Naive thymus-derived CD4-positive, alpha-beta T cell (primary cell): Measurements from ENCODE around the gene IMP4. TPM values are rescaled to one million over a fixed set of nuclear protein-coding genes. Genes with fewer than 3 reads are reported as not detected.

Experiments
- ATAC-seq: fragments of 150-1000 bp; cut with Tn5 transposase; 2 replicates; pipeline ENCODE4 v1.10.0; 2021; ENCODE audit warnings: mild to moderate bottlenecking, moderate library complexity
- CTCF ChIA-PET: fragments of 350-600 bp; sonication (Branson Sonifier 250); formaldehyde crosslinking; loops from one replicate; lab custom pipeline; 2021; ENCODE audit warnings: antibody characterized with exemption; lab: Charles Lee
- POLR2A ChIA-PET: fragments of 350-600 bp; sonication (Branson Sonifier 250); formaldehyde crosslinking; loops from one replicate; lab custom pipeline; 2021; ENCODE audit warnings: antibody characterized with exemption, inconsistent platforms; lab: Charles Lee
- DNase-seq, 9 donors: peaks; one replicate each; pipeline versions ENCODE4 v3.0.0 to v3.0.0-alpha.2; 2020 to 2022; ENCODE audit warnings: mixed read lengths in 1 of 9
- H3K27ac ChIP-seq: one replicate; pipeline ENCODE4 v1.7.0; 2013; ENCODE audit warnings: mild to moderate bottlenecking, low read depth, low read length, moderate library complexity
- H3K27me3 ChIP-seq, 2 donors: one replicate each; pipeline ENCODE4 v1.7.0; 2013; ENCODE audit warnings: low read length in 2 of 2, mild to moderate bottlenecking in 2 of 2, moderate library complexity in 2 of 2; ENCODE audit not compliant: control insufficient read depth in 2 of 2, insufficient read depth in 2 of 2
- H3K36me3 ChIP-seq, 3 experiments: 1 replicate in 2 of 3; 2 replicates in 1 of 3; pipeline ENCODE4 v1.7.0; 2013; ENCODE audit warnings: low read length in 3 of 3, mild to moderate bottlenecking in 3 of 3, moderate library complexity in 1 of 3; ENCODE audit not compliant: insufficient read depth in 3 of 3, control insufficient read depth in 2 of 3
- H3K4me1 ChIP-seq, 2 donors: one replicate each; pipeline ENCODE4 v1.7.0; 2013; ENCODE audit warnings: low read length in 2 of 2, mild to moderate bottlenecking in 2 of 2, moderate library complexity in 1 of 2; ENCODE audit not compliant: control insufficient read depth in 2 of 2, insufficient read depth in 2 of 2
- H3K4me3 ChIP-seq: 2 replicates; pipeline ENCODE4 v1.7.0; 2013; ENCODE audit warnings: mild to moderate bottlenecking, low read length
- H3K9me3 ChIP-seq, 3 experiments: 1 replicate in 2 of 3; 2 replicates in 1 of 3; pipeline ENCODE4 v1.7.0; 2013; ENCODE audit warnings: low read length in 3 of 3; ENCODE audit not compliant: control insufficient read depth in 2 of 3
- H3K27ac Mint-ChIP-seq, 9 donors: one replicate each; pipeline ENCODE4 v1.8.0; 2020 to 2022; ENCODE audit warnings: mixed read lengths in 9 of 9, mild to moderate bottlenecking in 8 of 9, moderate library complexity in 5 of 9, inconsistent platforms in 2 of 9
- H3K27me3 Mint-ChIP-seq, 5 donors: one replicate each; pipeline ENCODE4 v1.8.0; 2021 to 2022; ENCODE audit warnings: mixed read lengths in 5 of 5, mild to moderate bottlenecking in 1 of 5
- H3K36me3 Mint-ChIP-seq, 5 donors: one replicate each; pipeline ENCODE4 v1.8.0; 2020 to 2022; ENCODE audit warnings: mixed read lengths in 5 of 5, mild to moderate bottlenecking in 3 of 5, inconsistent platforms in 1 of 5
- H3K4me1 Mint-ChIP-seq, 7 donors: one replicate each; pipeline ENCODE4 v1.8.0; 2020 to 2022; ENCODE audit warnings: mixed read lengths in 7 of 7, mild to moderate bottlenecking in 3 of 7, inconsistent platforms in 1 of 7
- H3K4me3 Mint-ChIP-seq, 10 donors: one replicate each; pipeline ENCODE4 v1.8.0; 2020 to 2022; ENCODE audit warnings: mild to moderate bottlenecking in 10 of 10, mixed read lengths in 10 of 10, moderate library complexity in 6 of 10, inconsistent platforms in 2 of 10
- H3K9me3 Mint-ChIP-seq, 11 donors: one replicate each; pipeline ENCODE4 v1.8.0; 2020 to 2022; ENCODE audit warnings: mixed read lengths in 11 of 11, mild to moderate bottlenecking in 4 of 11, inconsistent platforms in 1 of 11, moderate library complexity in 1 of 11
- intact Hi-C, 2 donors: fragments of 100-400 bp; cut with micrococcal nuclease; formaldehyde crosslinking; loops; one replicate each; pipeline ENCODE4 v1.15.1; 2023
- polyA plus RNA-seq, 2 donors: library from polyadenylated mRNA; unstranded; fragments of 300-500 nt; fragmentation: Illumina TruSeq; gene quantifications; one replicate each; pipeline ENCODE4 v1.2.3, GENCODE V29; 2021
- total RNA-seq, 6 experiments: library from RNA in 5 of 6; stranded (reverse) in 5 of 6; gene quantifications; 1 replicate in 5 of 6; 2 replicates in 1 of 6; pipeline ENCODE4 v1.2.3 and lab custom pipeline; 2021 to 2026

Gene IMP4, protein sequence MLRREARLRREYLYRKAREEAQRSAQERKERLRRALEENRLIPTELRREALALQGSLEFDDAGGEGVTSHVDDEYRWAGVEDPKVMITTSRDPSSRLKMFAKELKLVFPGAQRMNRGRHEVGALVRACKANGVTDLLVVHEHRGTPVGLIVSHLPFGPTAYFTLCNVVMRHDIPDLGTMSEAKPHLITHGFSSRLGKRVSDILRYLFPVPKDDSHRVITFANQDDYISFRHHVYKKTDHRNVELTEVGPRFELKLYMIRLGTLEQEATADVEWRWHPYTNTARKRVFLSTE
- total RNA-seq: 10 to 100 TPM; 69.9 to 88.5 (median 79.3) TPM
- 10 to 100 TPM; 76.3 to 82.7 TPM for polyA plus RNA-seq
- total RNA-seq (lab: John Stamatoyannopoulos, UW): 46.4 reads per million, percentile 69 among the genes with 10 or more reads in this experiment

DNA sequence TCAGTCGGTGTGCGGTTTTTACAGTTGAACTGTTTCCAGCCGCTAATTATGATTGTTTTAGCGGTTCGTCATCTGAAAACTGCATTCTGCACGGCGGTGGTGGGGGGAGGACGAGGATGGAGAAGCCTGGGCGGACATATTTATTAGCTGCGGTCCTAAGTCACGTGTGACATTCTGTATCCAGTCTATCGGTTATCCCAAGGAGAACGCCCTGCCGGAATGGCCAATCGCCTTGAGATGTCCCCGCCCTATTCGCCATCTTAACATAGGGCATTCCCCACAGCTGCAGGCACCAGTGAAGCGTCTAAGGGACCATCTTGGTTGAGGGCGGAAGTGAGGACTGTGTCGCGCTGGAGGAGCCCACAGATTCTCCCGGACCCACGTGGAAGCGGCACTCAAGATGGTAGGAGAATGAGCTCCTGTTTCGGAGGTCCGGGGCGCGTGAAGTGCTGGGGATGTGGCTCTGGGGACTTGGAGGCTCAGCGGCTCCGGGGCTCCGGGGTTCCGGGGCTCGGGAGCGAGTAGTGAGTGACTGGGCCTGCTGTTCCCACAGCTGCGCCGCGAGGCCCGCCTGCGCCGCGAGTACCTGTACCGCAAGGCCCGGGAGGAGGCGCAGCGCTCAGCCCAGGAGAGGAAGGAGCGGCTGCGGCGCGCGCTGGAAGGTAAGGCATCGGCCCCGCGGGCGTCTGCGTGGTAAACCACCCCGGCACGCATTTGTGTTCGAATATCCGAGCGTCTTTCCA, at the start of gene IMP4:
TSS of gene IMP4 (plus strand) at position 365 of the 743 bp plus-strand sequence. CDS start at position 401, 36 bp downstream.
- Histone ChIP-seq H3K27ac (peak within 1 kb of the TSS; percentile 97), H3K27me3 (no peaks in the 10 kb centered on the region), H3K9me3 (no peaks in the 10 kb centered on the region), H3K4me3 (peak within 1 kb of the TSS; percentile 80), H3K36me3 (peaks cover 21 to 63% (median 26%) of the 10 kb centered on the region in 3 experiments), H3K4me1 (peaks cover 10 to 19% of the 10 kb centered on the region in 2 donors)
- ChIA-PET CTCF (interaction anchor here (1.0 to 3.5 kb wide), 9 partner anchors 9 to 466 kb away, joined by 3 to 19 read pairs (median 7); partner anchors contain the start of genes MZT2B, PTPN18 and SMPD4), POLR2A (interaction anchor here (0.7 to 5.2 kb wide), 19 partner anchors 9 to 1150 kb away, joined by 3 to 92 read pairs (median 5); partner anchors contain the start of genes FAM168B, GPR148, MZT2B and PTPN18)
- ATAC-seq: peak; percentile 93
- Mint-ChIP-seq H3K36me3 (peaks cover 8 to 50% (median 34%) of the 10 kb centered on the region in 5 donors), H3K27me3 (peaks cover 0 to 2% (median 0%) of the 10 kb centered on the region in 5 donors), H3K4me3 (peak within 1 kb of the TSS; percentile 94 to 100 (median 99)), H3K4me1 (peaks cover 17 to 51% (median 37%) of the 10 kb centered on the region in 7 donors), H3K9me3 (peaks cover 0 to 4% (median 0%) of the 10 kb centered on the region in 11 donors), H3K27ac (peak within 1 kb of the TSS; percentile 98 to 100 (median 99))
- intact Hi-C loops: loop anchor here (1.0 to 2.0 kb wide), 16 partner anchors 10 to 1150 kb away; partner anchors contain the start of genes SMPD4 (in 2 of the 2), FAM168B (in 1 of the 2), MZT2A (in 1 of the 2) and PLEKHB2 (in 1 of the 2)
- peak; percentile 83 to 98 (median 96) for DNase-seq

GRCh38 chr2:130300258-130300969, 42.3 kb upstream of the IMP4 start:
- intact Hi-C loops: no loop called here
- no peaks in the 10 kb centered on the region for H3K36me3 Mint-ChIP-seq

GRCh38 chr2:130300970-130301348, 41.7 kb upstream of the IMP4 start:
- no peaks in the 10 kb centered on the region for H3K36me3 ChIP-seq
- H3K27ac ChIP-seq: no peak overlapping the region
- H3K9me3 Mint-ChIP-seq: no peaks in the 10 kb centered on the region
- H3K27me3 ChIP-seq: peaks cover 0 to 5% of the 10 kb centered on the region in 2 donors
- H3K4me3 ChIP-seq: no peak overlapping the region
- no peaks in the 10 kb centered on the region for H3K4me1 ChIP-seq
- H3K4me3 Mint-ChIP-seq: no peak overlapping the region
- no peak overlapping the region for H3K27ac Mint-ChIP-seq
- DNase-seq (no peak), ATAC-seq (no peak)
- intact Hi-C loops: no loop called here
- H3K36me3 Mint-ChIP-seq: no peaks in the 10 kb centered on the region
- ChIA-PET CTCF (no interaction called here), POLR2A (no interaction called here)
- H3K27me3 Mint-ChIP-seq: peaks cover 11 to 30% (median 22%) of the 10 kb centered on the region in 5 donors
- no peaks in the 10 kb centered on the region for H3K9me3 ChIP-seq
- no peaks in the 10 kb centered on the region for H3K4me1 Mint-ChIP-seq

More at GRCh38 chr2:130300258-130300969, 42.3 kb upstream of the IMP4 start:
- Histone ChIP-seq H3K27me3 (peaks cover 0 to 5% of the 10 kb centered on the region in 2 donors), H3K27ac (no peak overlapping the region), H3K4me3 (no peak overlapping the region), H3K4me1 (no peaks in the 10 kb centered on the region), H3K36me3 (no peaks in the 10 kb centered on the region), H3K9me3 (no peaks in the 10 kb centered on the region)
- Mint-ChIP-seq H3K9me3 (no peaks in the 10 kb centered on the region), H3K27ac (no peak overlapping the region), H3K4me1 (no peaks in the 10 kb centered on the region), H3K27me3 (peaks cover 15 to 35% (median 27%) of the 10 kb centered on the region in 5 donors), H3K4me3 (no peak overlapping the region)
- ATAC-seq (no peak), DNase-seq (no peak)
- ChIA-PET POLR2A (no interaction called here), CTCF (no interaction called here)

GRCh38 chr2:130302164-130302886, 40.4 kb upstream of the IMP4 start:
- Histone ChIP-seq H3K27me3 (peaks cover 0 to 5% of the 10 kb centered on the region in 2 donors), H3K36me3 (no peaks in the 10 kb centered on the region), H3K4me3 (no peak overlapping the region), H3K9me3 (no peaks in the 10 kb centered on the region), H3K27ac (no peak overlapping the region), H3K4me1 (no peaks in the 10 kb centered on the region)
- CTCF ChIA-PET: no interaction called here
- H3K36me3 Mint-ChIP-seq: no peaks in the 10 kb centered on the region
- no peaks in the 10 kb centered on the region for H3K9me3 Mint-ChIP-seq
- no peak overlapping the region for H3K4me3 Mint-ChIP-seq
- ATAC-seq (no peak), DNase-seq (no peak)
- no peak overlapping the region for H3K27ac Mint-ChIP-seq
- peaks cover 10 to 26% (median 24%) of the 10 kb centered on the region in 5 donors for H3K27me3 Mint-ChIP-seq
- H3K4me1 Mint-ChIP-seq: no peaks in the 10 kb centered on the region
- intact Hi-C loops: no loop called here
- POLR2A ChIA-PET: no interaction called here

DNA sequence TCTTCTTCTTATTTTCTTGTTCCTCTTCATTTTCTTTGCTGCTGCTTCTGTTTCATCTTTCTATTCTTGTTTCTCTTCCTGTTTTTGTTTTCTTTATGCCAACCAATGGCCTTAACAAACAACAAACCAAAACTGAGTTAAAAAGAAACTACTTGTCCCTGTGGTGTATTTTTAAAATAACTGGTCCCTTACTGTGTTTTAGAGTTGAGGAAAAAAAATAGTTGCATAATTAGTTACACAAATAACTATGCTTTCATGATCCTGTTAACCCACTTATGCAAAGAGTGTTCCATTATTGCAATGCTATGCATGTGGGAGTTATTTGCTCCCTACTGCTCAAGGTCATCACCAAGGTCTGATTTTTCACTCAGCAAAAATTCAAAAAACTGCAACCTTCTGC, 39.5 kb upstream of the IMP4 start:
- Histone ChIP-seq H3K4me1 (no peaks in the 10 kb centered on the region), H3K36me3 (no peaks in the 10 kb centered on the region), H3K27me3 (no peaks in the 10 kb centered on the region), H3K27ac (no peak overlapping the region), H3K4me3 (no peak overlapping the region), H3K9me3 (no peaks in the 10 kb centered on the region)
- no peak overlapping the region for H3K27ac Mint-ChIP-seq
- H3K9me3 Mint-ChIP-seq: no peaks in the 10 kb centered on the region
- ATAC-seq: no peak
- no peak for DNase-seq
- H3K36me3 Mint-ChIP-seq: no peaks in the 10 kb centered on the region
- POLR2A ChIA-PET: no interaction called here
- no peaks in the 10 kb centered on the region for H3K4me1 Mint-ChIP-seq
- intact Hi-C loops: no loop called here
- CTCF ChIA-PET: no interaction called here
- no peak overlapping the region for H3K4me3 Mint-ChIP-seq
- peaks cover 4 to 20% (median 17%) of the 10 kb centered on the region in 5 donors for H3K27me3 Mint-ChIP-seq

DNA sequence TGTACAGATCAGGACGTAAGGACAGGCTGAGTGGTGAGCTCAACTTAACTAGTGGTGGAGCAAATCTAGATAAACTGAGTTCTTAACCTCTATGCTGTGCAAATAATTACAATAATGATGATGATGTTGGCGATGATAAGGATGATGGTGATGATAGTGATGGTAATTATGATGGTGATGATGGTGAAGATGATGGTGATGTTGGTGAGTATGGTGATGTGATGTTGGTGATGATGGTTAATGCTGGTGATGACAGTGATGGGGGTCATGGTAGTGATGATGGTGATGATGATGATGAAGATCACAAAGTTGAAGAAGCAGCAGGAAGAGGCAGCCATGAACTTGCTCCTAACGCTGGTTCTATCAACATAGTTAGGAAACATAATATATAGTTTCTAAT, 38.0 kb upstream of the IMP4 start:
- ATAC-seq (no peak), DNase-seq (no peak)
- no peak overlapping the region for H3K4me3 Mint-ChIP-seq
- ChIA-PET POLR2A (no interaction called here), CTCF (no interaction called here)
- H3K9me3 Mint-ChIP-seq: no peaks in the 10 kb centered on the region
- Histone ChIP-seq H3K4me1 (no peaks in the 10 kb centered on the region), H3K27me3 (no peaks in the 10 kb centered on the region), H3K27ac (no peak overlapping the region), H3K4me3 (no peak overlapping the region), H3K36me3 (no peaks in the 10 kb centered on the region), H3K9me3 (no peaks in the 10 kb centered on the region)
- no peak overlapping the region for H3K27ac Mint-ChIP-seq
- H3K36me3 Mint-ChIP-seq: no peaks in the 10 kb centered on the region
- H3K4me1 Mint-ChIP-seq: no peaks in the 10 kb centered on the region
- intact Hi-C loops: no loop called here
- H3K27me3 Mint-ChIP-seq: peaks cover 7 to 15% (median 11%) of the 10 kb centered on the region in 5 donors
